NCI-H1092 (cell line): ENCODE results near the gene LRCH4.

Source experiments
- DNase-seq: peaks from one replicate; lab custom pipeline; 2025; lab: John Stamatoyannopoulos, UW

Gene LRCH4

GRCh38 chr7:100582041-100582579 lies 3.8 kb downstream of the LRCH4 start:
- no peak for DNase-seq

- DNase-seq: no peak
Measured at GRCh38 chr7:100580466-100581283, 5.3 kb downstream of the LRCH4 start.

- no peak for DNase-seq
Measured at GRCh38 chr7:100578246-100579183, 7.4 kb downstream of the LRCH4 start.

DNA sequence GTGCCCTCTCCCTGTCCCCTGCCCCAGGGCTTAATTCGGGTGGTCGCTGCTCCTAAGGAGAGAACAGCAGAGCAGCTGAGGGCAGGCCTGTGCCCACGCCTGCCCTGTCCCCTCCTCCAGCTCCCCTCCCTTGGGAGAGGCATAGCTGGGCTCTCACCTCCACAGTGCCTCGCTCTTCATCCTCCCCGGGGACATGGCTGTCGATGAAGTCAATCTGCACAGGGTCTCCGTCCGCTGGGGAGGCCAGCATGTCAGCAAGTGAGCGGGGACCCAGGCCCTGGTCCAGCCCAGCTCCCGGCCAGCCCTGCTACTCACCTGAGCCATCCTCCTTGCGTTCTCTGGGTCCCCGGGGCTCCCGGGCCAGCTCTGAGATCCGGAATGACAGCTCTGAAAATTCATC lies 8.4 kb downstream of the LRCH4 start:
- no peak for DNase-seq

DNA sequence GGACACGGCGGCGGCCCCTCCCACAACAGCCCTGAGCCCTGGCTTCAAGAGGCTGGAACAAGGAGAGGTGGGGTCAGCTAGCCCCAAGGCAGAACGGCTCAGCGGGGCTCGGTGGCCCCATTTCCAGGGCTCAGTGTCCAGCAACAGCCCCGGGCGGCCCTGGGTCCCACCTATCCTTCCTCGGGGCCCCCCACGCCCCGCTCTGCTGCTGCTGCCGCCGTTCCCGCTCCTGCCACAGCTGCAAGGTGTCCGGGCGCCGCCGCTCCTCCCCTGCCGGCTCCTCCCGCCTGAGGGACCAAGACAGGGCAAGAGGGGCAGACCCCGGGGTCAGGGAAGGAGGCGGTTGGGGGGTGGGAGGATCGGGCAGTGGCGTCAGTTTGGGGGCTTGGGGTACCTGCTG lies 8.8 kb downstream of the LRCH4 start:
- DNase-seq: no peak

- DNase-seq: no peak
Measured at GRCh38 chr7:100576384-100576993, 9.4 kb downstream of the LRCH4 start.

DNA sequence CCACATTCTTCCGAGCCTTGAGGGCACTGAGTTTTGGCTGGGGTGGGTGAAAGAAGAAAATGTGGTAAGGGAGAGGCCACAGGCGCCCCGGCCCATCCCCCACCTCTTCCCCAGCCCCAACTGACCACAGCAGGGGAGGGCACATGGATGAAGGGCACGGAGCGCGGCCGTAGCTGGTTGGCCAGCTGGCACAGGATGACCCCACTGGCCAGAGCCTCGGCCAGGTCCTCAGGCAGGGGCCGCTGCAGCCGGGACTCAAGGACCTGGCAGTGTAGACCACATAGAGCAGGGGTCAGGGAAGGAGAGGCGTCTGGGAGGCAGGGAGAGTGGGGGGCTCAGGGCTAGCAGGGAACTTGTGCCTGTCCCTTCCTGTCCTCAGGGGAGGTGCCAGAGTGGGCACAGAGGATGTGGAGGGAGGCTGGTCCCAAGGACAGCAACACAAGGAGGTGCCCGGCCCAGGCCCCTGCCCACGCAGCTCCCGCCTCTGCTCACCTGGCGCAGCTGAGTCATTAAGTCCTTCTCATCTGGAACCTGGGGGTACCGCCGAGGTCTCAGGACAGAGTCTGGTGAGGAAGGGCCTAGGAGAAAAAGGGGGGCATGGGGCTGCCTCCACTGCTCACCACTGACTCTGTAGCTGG lies 10.1 kb downstream of the LRCH4 start:
- DNase-seq: no peak

- DNase-seq: no peak
Measured at GRCh38 chr7:100575206-100575631, 10.7 kb downstream of the LRCH4 start.

GRCh38 chr7:100574362-100575205 lies 11.3 kb downstream of the LRCH4 start:
- no peak for DNase-seq

DNA sequence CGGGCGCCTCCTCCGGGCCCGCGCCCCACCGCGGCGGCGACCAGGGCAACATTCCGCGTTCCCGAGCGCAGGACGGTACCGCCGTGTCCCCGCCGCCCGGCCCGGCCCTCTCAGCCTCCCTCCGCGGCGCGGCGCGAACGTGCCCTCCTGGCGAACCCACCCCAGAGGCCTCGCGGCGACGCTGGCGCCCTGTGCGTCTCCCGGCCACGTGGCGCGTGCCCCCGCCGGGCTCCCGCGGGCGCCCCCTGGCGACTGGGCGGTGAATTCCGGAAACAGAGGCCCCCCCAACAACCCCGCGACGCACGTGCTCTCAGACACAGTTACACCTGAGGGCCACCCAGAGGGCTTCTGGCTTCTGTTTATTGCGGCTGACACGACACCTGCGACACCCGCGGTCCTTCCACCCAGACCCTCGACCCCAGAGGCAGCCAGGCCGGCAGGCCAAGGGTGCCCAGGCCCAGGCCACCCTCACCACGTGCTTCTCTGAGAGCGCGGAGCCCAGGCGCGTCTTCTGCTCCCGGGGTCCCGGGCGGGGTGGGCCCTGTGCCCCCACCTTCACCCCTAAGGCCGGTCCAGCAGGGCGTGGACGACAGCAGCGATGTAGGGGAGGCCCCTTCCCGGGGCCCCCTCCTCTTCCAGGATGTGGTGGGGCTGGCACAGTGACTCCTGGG lies 12.1 kb downstream of the LRCH4 start, which contains the start of gene SAP25:
Gene SAP25 (minus strand): TSS at position 210 of the 671 bp plus-strand sequence. CDS start 158 bp downstream, at position 52.
- no peak for DNase-seq

DNA sequence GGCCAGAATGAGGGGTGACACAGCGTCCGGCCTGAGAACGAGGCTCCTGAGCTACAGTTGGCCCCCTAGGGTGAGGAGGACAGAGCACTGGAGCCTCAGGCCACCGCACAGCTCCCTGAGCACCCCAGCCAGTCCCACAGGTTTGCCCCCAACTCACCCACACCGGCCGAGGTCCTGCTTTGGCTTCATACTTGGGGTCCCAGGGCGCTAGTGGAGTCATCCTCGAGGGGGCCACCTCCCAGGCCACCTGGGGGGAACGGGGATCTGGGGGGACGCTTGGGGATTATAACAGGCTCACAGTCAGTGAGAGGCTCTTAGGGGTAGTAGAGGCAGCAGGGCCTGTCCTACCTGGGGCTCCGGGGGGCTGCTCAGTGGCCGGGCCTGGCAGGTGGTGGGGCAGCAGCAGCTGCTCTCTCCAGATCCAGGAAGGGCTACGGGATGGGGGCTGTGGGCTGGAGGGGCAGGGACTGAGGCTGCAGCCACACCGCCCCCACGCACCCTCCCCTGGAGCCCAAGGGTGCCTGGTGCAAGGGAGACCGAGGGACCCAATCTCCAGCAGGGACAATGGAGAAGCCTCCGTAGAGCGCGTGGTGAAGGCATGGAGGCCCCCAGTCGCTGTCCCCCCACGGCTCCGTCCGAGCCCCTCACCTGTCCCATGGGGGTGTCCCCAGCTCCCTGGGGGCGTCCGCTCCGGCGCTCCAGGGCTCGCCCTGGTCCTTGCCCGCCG lies 12.8 kb downstream of the LRCH4 start:
- no peak for DNase-seq

DNA sequence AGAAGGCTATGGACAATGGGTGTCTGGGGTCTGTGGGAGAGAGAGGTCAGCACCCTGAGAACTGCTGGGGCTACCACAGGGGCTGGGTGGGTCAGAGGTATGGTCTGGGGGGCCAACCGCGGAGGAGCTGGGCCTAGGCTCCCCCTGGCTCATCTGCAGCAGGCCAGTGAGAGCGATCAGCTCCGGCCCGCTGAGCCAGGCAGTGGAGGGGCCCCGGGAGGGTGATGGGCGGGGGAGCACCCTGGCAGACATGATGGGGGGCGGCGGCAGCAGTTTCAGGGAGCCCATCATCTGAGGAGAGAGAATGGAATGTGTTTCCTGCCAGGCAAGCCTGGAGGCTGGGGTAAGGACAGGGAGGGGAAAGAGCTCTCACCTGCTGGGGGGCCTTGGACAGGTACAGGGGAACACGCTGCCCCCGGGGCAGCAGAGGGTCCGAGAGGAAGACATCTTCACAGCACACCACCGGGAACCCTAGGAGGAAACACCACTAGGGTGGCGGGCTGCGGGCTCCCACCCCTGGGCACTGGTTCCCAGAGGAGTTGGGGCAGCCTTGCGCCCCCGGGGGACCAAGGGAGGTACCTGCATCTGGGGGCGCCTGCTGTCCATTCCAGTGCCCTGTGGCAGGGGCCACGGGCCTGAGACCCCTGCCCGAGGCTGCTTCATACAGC lies 13.5 kb downstream of the LRCH4 start:
- DNase-seq: no peak

DNA sequence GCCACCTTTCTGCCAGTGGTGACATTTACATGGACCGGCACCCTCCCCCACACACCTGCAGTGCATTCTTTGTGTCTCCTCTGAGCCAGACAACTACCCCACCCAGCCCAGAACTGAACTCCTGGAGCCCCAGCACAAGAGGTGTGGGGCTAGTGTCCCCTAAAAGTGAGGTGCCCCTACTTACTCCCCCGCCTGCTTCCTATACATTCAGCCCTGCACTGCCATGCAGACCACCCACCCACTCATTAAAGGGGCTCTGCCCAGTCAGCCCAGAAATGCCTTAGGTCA lies 14.2 kb downstream of the LRCH4 start:
- DNase-seq: no peak

- DNase-seq: no peak
Measured at GRCh38 chr7:100570954-100571828, 14.7 kb downstream of the LRCH4 start.

GRCh38 chr7:100568896-100569844 lies 16.8 kb downstream of the LRCH4 start:
- peak; percentile 61 for DNase-seq

- DNase-seq: no peak
Measured at GRCh38 chr7:100568176-100568895, 17.6 kb downstream of the LRCH4 start.
